Panc1 (cell line): ENCODE data around the gene AP5B1. TPM values are rescaled to one million over a fixed set of nuclear protein-coding genes. Genes with fewer than 3 reads are reported as not detected.

Experiments
- ATAC-seq: fragments of 200-7000 bp; cut with Tn5 transposase; 2 replicates; pipeline ENCODE4 v1.9.1; 2020; ENCODE audit warnings: mild to moderate bottlenecking, moderate library complexity
- BruUV-seq: library from RNA; stranded (reverse); fragments of 400-500 nt; replicated peaks from 2 replicates; lab custom pipeline; 2021; lab: Mats Ljungman, UMichigan
- CTCF ChIA-PET: fragments of 300-600 bp; sonication (Branson Sonifier 250); formaldehyde crosslinking; loops from one replicate; lab custom pipeline; 2022; ENCODE audit warnings: antibody characterized with exemption; lab: Charles Lee
- POLR2A ChIA-PET: fragments of 300-600 bp; sonication (Branson Sonifier 250); formaldehyde crosslinking; loops from one replicate; lab custom pipeline; 2022; ENCODE audit warnings: antibody characterized with exemption; lab: Charles Lee
- DNase-seq: peaks from one replicate; pipeline ENCODE4 v3.0.0-alpha.2; 2010; ENCODE audit warnings: low read depth, low spot score
- H3K27ac ChIP-seq: 2 replicates; pipeline ENCODE4 v1.5.1; 2011; ENCODE audit warnings: mild to moderate bottlenecking, low read length, inconsistent platforms
- H3K27me3 ChIP-seq: fragments of 200-500 bp; sonication (Bioruptor generic); 2 replicates; pipeline ENCODE4 v1.6.0; 2014; ENCODE audit warnings: low read length, inconsistent platforms; ENCODE audit not compliant: control insufficient read depth, insufficient read depth
- H3K36me3 ChIP-seq: fragments of 200-500 bp; sonication (Bioruptor generic); 2 replicates; pipeline ENCODE4 v1.5.1; 2014; ENCODE audit warnings: inconsistent platforms, mild to moderate bottlenecking, low read length, moderate library complexity; ENCODE audit not compliant: control insufficient read depth, insufficient read depth
- H3K4me1 ChIP-seq: 2 replicates; pipeline ENCODE4 v1.5.1; 2011; ENCODE audit warnings: inconsistent platforms, mild to moderate bottlenecking, low read length, moderate library complexity; ENCODE audit not compliant: control insufficient read depth, insufficient read depth
- H3K4me3 ChIP-seq, 2 experiments: 2 replicates each; pipeline ENCODE4 v1.5.1; 2011 to 2012; ENCODE audit warnings: low read depth in 2 of 2, low read length in 2 of 2, mild to moderate bottlenecking in 2 of 2, inconsistent platforms in 1 of 2, moderate library complexity in 1 of 2
- H3K9me3 ChIP-seq: fragments of 200-500 bp; sonication (Bioruptor generic); 2 replicates; pipeline ENCODE4 v1.5.1; 2014; ENCODE audit warnings: low read depth, mild to moderate bottlenecking, inconsistent platforms, low read length, moderate library complexity; ENCODE audit not compliant: control insufficient read depth, insufficient read depth
- POLR2AphosphoS5 ChIP-seq: IDR thresholded peaks from 2 replicates; pipeline ENCODE4 v1.6.1; 2012; ENCODE audit warnings: mild to moderate bottlenecking, low read depth, low read length, moderate library complexity
- SIN3A ChIP-seq: IDR thresholded peaks from 2 replicates; pipeline ENCODE4 v1.6.1; 2012; ENCODE audit warnings: low read depth, mild to moderate bottlenecking, low read length, moderate library complexity, borderline replicate concordance; ENCODE audit not compliant: insufficient read depth
- TCF7L2 ChIP-seq: IDR thresholded peaks from 2 replicates; pipeline ENCODE4 v1.6.1; 2011; ENCODE audit warnings: mild to moderate bottlenecking, low read depth, low read length, inconsistent platforms
- in situ Hi-C: cut with HindIII; loops from 2 replicates; pipeline ENCODE4 v1.10.0; 2016; ENCODE audit warnings: low sequenced_read_pairs, low pct_unique_long_range_greater_than_20kb
- intact Hi-C: fragments of 100-400 bp; cut with micrococcal nuclease; formaldehyde crosslinking; loops from one replicate; pipeline ENCODE4 v1.10.0; 2022; ENCODE audit not compliant: unreplicated experiment
- total RNA-seq: library from RNA; stranded (reverse); gene quantifications from one replicate; pipeline ENCODE4 v1.2.1, GENCODE V29; 2021; ENCODE audit not compliant: unreplicated experiment
- TF ChIP-seq, protein P1 (sequence below): fragments of 450-650 bp; IDR thresholded peaks from 2 replicates; pipeline ENCODE4 v1.5.1; 2017; ENCODE audit warnings: mild to moderate bottlenecking
- TF ChIP-seq, protein P2 (sequence below), 2 experiments: IDR thresholded peaks; 2 replicates each; pipeline ENCODE4 v1.6.1; 2011 to 2012; ENCODE audit warnings: low read depth in 2 of 2, control low read depth in 1 of 2, low read length in 1 of 2, mild to moderate bottlenecking in 1 of 2, moderate library complexity in 1 of 2; ENCODE audit not compliant: insufficient read depth in 1 of 2

AP5B1 gene
- total RNA-seq, 1 experiment from 2014 or later, result 35.0 TPM

- ATAC-seq, result no peak
- POLR2A ChIA-PET, result interaction anchor here (0.7 kb wide), 1 partner anchor 162 kb away, joined by 3 read pairs; no protein-coding TSS in a partner anchor
- H3K27me3 ChIP-seq, result no peaks in the 10 kb centered on the region
- H3K4me3 ChIP-seq, result no peak overlapping the region
- CTCF ChIA-PET, result no interaction called here
- no peaks in the 10 kb centered on the region for H3K9me3 ChIP-seq
- intact Hi-C loops, result loop anchor here (5.0 kb wide), 2 partner anchors 33 to 103 kb away; partner anchors contain the start of genes AP5B1 and KAT5
- H3K4me1 ChIP-seq, result 0 out of 2 replicates have a peak, but pooled peaks cover 3% of the 10 kb centered on the region
- H3K27ac ChIP-seq, result no peak overlapping the region
- no peak for DNase-seq
- in situ Hi-C loops, result loop anchor here (5.0 kb wide), 1 partner anchor 53 kb away; no protein-coding TSS in a partner anchor
- TF ChIP-seq TCF7L2 (no peak), SIN3A (no peak), POLR2AphosphoS5 (no peak)
- TF ChIP-seq, protein P1, sequence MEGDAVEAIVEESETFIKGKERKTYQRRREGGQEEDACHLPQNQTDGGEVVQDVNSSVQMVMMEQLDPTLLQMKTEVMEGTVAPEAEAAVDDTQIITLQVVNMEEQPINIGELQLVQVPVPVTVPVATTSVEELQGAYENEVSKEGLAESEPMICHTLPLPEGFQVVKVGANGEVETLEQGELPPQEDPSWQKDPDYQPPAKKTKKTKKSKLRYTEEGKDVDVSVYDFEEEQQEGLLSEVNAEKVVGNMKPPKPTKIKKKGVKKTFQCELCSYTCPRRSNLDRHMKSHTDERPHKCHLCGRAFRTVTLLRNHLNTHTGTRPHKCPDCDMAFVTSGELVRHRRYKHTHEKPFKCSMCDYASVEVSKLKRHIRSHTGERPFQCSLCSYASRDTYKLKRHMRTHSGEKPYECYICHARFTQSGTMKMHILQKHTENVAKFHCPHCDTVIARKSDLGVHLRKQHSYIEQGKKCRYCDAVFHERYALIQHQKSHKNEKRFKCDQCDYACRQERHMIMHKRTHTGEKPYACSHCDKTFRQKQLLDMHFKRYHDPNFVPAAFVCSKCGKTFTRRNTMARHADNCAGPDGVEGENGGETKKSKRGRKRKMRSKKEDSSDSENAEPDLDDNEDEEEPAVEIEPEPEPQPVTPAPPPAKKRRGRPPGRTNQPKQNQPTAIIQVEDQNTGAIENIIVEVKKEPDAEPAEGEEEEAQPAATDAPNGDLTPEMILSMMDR, result no peak
- TF ChIP-seq, protein P2, sequence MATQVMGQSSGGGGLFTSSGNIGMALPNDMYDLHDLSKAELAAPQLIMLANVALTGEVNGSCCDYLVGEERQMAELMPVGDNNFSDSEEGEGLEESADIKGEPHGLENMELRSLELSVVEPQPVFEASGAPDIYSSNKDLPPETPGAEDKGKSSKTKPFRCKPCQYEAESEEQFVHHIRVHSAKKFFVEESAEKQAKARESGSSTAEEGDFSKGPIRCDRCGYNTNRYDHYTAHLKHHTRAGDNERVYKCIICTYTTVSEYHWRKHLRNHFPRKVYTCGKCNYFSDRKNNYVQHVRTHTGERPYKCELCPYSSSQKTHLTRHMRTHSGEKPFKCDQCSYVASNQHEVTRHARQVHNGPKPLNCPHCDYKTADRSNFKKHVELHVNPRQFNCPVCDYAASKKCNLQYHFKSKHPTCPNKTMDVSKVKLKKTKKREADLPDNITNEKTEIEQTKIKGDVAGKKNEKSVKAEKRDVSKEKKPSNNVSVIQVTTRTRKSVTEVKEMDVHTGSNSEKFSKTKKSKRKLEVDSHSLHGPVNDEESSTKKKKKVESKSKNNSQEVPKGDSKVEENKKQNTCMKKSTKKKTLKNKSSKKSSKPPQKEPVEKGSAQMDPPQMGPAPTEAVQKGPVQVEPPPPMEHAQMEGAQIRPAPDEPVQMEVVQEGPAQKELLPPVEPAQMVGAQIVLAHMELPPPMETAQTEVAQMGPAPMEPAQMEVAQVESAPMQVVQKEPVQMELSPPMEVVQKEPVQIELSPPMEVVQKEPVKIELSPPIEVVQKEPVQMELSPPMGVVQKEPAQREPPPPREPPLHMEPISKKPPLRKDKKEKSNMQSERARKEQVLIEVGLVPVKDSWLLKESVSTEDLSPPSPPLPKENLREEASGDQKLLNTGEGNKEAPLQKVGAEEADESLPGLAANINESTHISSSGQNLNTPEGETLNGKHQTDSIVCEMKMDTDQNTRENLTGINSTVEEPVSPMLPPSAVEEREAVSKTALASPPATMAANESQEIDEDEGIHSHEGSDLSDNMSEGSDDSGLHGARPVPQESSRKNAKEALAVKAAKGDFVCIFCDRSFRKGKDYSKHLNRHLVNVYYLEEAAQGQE (IDR thresholded peaks at IDR 0.05; ENCODE audit: insufficient read depth in 1 of 2, low read depth in 2 of 2, low read length in 1 of 2), result no peak
- no peaks in the 10 kb centered on the region for H3K36me3 ChIP-seq
- BruUV-seq, result TSS peak; percentile 56
These were observed 34.3 kb upstream of the AP5B1 start for GRCh38 chr11:65814986-65815565.

GRCh38 chr11:65814131-65814985 lies 33.6 kb upstream of the AP5B1 start:
- POLR2A ChIA-PET, result no interaction called here
- H3K27ac ChIP-seq, result no peak overlapping the region
- no peak for TF ChIP-seq SIN3A
- TF ChIP-seq, protein P2 (IDR thresholded peaks at IDR 0.05; ENCODE audit: insufficient read depth in 1 of 2, low read depth in 2 of 2, low read length in 1 of 2), result no peak
- no peak for TF ChIP-seq TCF7L2
- no peak for TF ChIP-seq POLR2AphosphoS5
- TF ChIP-seq, protein P1, result no peak
- no peaks in the 10 kb centered on the region for H3K36me3 ChIP-seq
- no peaks in the 10 kb centered on the region for H3K27me3 ChIP-seq
- H3K4me1 ChIP-seq, result 0 out of 2 replicates have a peak, but pooled peaks cover 3% of the 10 kb centered on the region
- H3K9me3 ChIP-seq, result no peaks in the 10 kb centered on the region
- in situ Hi-C loops (loop anchor here (5.0 kb wide), 1 partner anchor 52 kb away; no protein-coding TSS in a partner anchor), intact Hi-C loops (no loop called here)
- CTCF ChIA-PET, result no interaction called here
- DNase-seq (no peak), ATAC-seq (no peak)
- BruUV-seq, result no TSS peak
- no peak overlapping the region for H3K4me3 ChIP-seq
